Measurements from ENCODE around the gene DIAPH3. TPM values are rescaled to one million over a fixed set of nuclear protein-coding genes. Genes with fewer than 3 reads are reported as not detected.

DIAPH3 gene
- total RNA-seq, 2 donors from 2014 or later = 8.1 to 27.8 TPM

DNA sequence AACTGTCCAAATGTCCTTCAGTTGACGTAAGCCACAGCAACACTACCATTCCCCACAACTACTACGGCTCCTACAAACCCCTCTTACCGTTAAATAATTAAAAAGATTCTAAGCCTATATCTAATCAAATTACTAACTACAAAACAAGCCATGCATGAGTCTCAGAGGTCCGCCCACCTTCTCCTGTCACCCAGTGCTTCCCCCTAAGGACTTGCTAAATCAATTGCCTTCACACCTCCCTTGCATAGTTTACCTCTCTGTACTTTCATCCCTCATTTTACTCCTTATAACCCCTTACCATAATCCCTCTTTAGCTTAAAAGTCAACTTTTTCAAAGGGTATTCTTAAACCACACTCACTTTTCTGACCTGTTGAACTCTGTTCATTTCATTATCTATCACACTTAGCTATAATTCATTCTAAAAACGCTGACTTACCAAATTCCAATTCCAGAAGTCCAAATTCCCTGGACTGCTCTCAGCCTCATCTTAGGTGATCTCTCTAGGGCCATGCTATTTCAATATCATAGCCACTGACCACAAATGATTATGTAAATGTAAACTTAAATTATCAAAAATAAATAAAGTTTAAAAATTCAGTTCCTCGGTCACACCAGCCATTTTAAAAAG lies 187.8 kb downstream of the DIAPH3 start:
- no peak overlapping the region for H3K27ac Mint-ChIP-seq
- no peak for ATAC-seq
- no peaks in the 10 kb centered on the region for H3K27me3 Mint-ChIP-seq

DNA sequence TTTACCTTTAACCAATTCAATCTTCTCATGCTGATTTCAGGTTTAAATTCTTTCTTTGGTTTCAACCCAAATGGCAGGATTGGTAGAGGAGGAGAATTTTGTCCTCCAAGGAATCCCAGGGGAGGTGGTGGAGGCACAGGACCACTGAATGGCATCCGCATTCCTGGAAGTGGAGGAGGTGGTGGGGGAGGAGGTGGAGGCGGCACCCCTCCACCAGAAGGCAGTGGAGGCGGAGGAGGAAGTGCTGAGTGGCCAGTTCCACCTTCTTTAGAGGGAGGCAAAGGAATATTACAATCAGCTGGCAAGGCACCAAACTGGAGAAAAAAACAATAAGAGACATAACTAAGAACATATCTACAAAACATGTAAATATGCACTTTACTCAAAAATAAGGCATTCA lies 192.9 kb downstream of the DIAPH3 start:
- DNase-seq (ENCODE audit: low spot score) (no peak), ATAC-seq (no peak)
- Mint-ChIP-seq H3K27me3 (no peaks in the 10 kb centered on the region), H3K27ac (no peak overlapping the region), H3K36me3 (no peaks in the 10 kb centered on the region), H3K9me3 (no peaks in the 10 kb centered on the region), H3K4me1 (ENCODE audit: low read depth in 2 of 2) (no peaks in the 10 kb centered on the region), H3K4me3 (no peak overlapping the region)

More for the DNA sequence above, 187.8 kb downstream of the DIAPH3 start:
- Mint-ChIP-seq H3K36me3 (no peaks in the 10 kb centered on the region), H3K9me3 (no peaks in the 10 kb centered on the region), H3K4me3 (no peak overlapping the region), H3K4me1 (ENCODE audit: low read depth in 2 of 2) (peaks cover 0 to 3% of the 10 kb centered on the region in 2 donors)
- DNase-seq (ENCODE audit: low spot score) = no peak

DNA sequence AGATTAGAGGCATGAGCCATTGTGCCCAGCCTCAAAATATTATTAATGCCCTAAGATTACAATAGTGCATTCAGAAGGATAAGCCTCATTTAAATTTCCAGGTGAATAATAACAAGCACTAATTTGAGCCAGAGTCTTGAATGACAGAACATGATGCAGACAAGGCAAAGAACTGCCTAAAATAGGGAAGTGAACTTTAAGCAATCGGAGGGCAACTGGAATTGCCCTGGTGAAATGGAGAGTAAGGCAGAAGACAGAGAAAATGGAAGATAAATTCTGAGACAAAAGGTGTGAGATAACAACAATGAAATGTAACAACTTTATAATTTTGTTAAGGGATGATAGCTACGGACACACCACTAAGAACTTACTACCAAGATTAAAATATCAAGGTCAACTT lies 199.9 kb downstream of the DIAPH3 start:
- ATAC-seq = no peak
- no peaks in the 10 kb centered on the region for H3K27me3 Mint-ChIP-seq
- H3K4me1 Mint-ChIP-seq (ENCODE audit: low read depth in 2 of 2) = no peaks in the 10 kb centered on the region
- H3K36me3 Mint-ChIP-seq = no peaks in the 10 kb centered on the region
- DNase-seq (ENCODE audit: low spot score) = no peak
- no peak overlapping the region for H3K27ac Mint-ChIP-seq
- H3K4me3 Mint-ChIP-seq = no peak overlapping the region
- no peaks in the 10 kb centered on the region for H3K9me3 Mint-ChIP-seq

DNA sequence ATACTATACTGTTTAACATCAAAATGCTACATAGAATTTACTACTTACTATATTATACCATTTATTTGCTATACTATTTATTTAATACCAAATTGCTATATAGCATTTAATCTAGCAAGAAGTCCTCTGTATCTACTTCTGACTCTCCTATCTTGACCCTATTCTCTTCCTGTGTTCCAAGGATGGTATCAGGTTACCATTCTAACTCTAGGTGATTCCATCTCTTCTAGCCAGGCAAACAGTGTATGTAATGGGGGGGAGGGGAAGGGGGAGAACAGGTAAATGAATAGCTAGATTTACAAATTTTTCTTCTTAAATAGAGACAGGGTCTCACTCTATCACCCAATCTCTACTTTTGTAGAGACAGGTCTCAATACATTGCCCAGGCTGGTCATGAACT lies 200.3 kb downstream of the DIAPH3 start:
- no peaks in the 10 kb centered on the region for H3K27me3 Mint-ChIP-seq
- H3K36me3 Mint-ChIP-seq = no peaks in the 10 kb centered on the region
- H3K27ac Mint-ChIP-seq = no peak overlapping the region
- H3K4me1 Mint-ChIP-seq (ENCODE audit: low read depth in 2 of 2) = no peaks in the 10 kb centered on the region
- no peak overlapping the region for H3K4me3 Mint-ChIP-seq
- ATAC-seq = no peak
- H3K9me3 Mint-ChIP-seq = no peaks in the 10 kb centered on the region
- DNase-seq (ENCODE audit: low spot score) = no peak

DNA sequence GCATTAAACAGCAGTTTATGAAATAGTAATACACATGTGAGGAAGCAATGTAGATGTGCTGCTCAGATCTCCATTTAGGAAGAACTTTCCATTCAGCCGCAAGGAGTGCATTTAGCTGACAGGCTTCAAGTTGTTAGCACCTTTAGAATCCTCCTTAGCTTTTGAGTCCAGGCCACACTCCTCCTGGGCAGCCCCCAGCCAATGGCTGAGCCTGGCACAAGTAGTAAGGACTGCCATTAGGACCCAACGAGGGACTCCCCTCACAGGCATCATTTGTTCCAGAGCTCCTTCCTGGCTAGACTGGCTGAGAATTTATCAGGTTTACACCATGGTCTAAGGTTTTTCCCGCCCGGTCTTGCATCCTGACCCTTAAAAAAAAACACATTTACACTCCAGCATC lies 201.4 kb downstream of the DIAPH3 start:
- DNase-seq (ENCODE audit: low spot score) (no peak), ATAC-seq (no peak)
- no peaks in the 10 kb centered on the region for H3K36me3 Mint-ChIP-seq
- H3K27ac Mint-ChIP-seq = no peak overlapping the region
- H3K4me1 Mint-ChIP-seq (ENCODE audit: low read depth in 2 of 2) = no peaks in the 10 kb centered on the region
- H3K4me3 Mint-ChIP-seq = no peak overlapping the region
- no peaks in the 10 kb centered on the region for H3K9me3 Mint-ChIP-seq
- H3K27me3 Mint-ChIP-seq = no peaks in the 10 kb centered on the region

DNA sequence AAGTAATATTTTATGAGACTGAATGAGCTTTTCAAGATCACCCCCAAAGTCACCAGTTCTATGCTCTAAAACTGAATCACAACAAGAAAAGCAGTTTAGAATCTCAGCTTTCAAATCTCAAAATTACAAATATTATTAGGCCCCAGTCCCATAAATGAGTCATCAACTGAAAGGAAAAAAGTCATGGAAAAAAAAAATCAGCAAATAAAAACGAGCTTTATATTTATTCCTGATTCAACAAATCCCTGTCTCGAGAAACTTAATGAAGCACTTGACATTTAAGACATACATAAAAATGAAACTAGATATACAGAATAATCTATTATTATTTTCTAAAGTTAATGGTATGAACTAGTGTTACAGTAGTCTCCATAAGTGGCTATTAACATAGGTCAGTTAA lies 203.0 kb downstream of the DIAPH3 start:
- Mint-ChIP-seq H3K27ac (no peak overlapping the region), H3K4me3 (no peak overlapping the region), H3K27me3 (no peaks in the 10 kb centered on the region), H3K4me1 (ENCODE audit: low read depth in 2 of 2) (no peaks in the 10 kb centered on the region), H3K36me3 (peaks cover 4% of the 10 kb centered on the region), H3K9me3 (peaks cover 3% of the 10 kb centered on the region)
- no peak for ATAC-seq
- no peak for DNase-seq (ENCODE audit: low spot score)

DNA sequence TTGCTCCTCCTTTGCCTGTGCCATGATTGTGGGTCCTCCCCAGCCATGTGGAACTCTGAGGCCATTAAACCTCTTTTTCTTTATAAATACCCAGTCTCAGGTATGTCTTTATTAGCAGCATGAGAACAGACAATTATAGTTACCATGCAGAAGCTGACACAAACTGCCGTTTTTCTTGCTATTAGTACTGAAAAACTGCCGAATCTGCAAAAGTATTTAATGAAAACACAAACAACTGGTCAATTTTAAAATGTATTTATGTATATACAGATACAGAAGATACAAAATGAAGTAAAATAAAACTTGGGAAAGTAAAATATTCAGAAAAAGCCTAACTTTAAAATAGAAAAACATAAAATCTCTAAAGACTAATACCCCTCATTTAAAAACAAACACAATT lies 206.3 kb downstream of the DIAPH3 start:
- no peak for ATAC-seq
- H3K4me3 Mint-ChIP-seq = no peak overlapping the region
- peaks cover 15% of the 10 kb centered on the region for H3K9me3 Mint-ChIP-seq
- peaks cover 9% of the 10 kb centered on the region for H3K36me3 Mint-ChIP-seq
- H3K4me1 Mint-ChIP-seq (ENCODE audit: low read depth in 2 of 2) = no peaks in the 10 kb centered on the region
- H3K27me3 Mint-ChIP-seq = no peaks in the 10 kb centered on the region
- no peak overlapping the region for H3K27ac Mint-ChIP-seq
- no peak for DNase-seq (ENCODE audit: low spot score)

DNA sequence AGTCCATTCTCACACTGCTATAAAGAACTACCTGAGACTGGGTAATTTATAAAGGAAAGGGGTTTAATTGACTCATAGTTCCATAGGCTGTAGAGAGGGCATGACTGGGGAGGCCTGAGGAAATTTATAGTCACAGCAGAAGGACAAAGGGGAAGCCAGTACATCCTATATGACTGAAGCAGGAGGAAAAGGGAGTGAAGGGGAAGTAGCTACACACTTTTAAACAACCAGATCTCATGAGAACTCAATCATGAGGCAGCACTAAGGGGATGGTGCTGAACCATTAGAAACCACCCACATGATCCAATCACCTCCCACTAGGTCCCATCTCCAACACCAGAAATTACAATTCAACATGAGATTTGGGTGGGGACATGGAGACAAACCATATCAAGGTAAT lies 209.1 kb downstream of the DIAPH3 start:
- peaks cover 15% of the 10 kb centered on the region for H3K9me3 Mint-ChIP-seq
- no peaks in the 10 kb centered on the region for H3K27me3 Mint-ChIP-seq
- peaks cover 9% of the 10 kb centered on the region for H3K36me3 Mint-ChIP-seq
- H3K27ac Mint-ChIP-seq = no peak overlapping the region
- no peak overlapping the region for H3K4me3 Mint-ChIP-seq
- DNase-seq (ENCODE audit: low spot score) (no peak), ATAC-seq (no peak)
- H3K4me1 Mint-ChIP-seq (ENCODE audit: low read depth in 2 of 2) = no peaks in the 10 kb centered on the region

DNA sequence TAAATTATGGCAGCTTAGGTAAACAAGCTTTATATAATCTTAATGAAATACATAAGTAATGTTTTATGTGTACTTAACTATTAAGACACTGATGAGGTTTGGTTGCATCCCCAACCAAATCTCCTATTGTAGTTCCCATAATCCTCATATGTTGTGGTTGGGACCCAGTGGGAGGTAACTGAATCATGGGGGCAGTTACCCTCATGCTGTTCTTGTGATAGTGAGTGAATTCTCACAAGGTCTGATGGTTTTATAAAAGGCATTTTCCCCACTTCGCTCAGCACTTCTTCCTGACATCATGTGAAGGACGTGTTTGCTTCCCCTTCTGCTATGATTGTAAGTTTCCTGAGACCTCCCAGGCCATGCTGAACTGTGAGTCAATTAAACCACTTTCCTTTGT lies 212.7 kb downstream of the DIAPH3 start:
- no peak for ATAC-seq
- Mint-ChIP-seq H3K27me3 (no peaks in the 10 kb centered on the region), H3K27ac (no peak overlapping the region), H3K9me3 (peaks cover 15% of the 10 kb centered on the region), H3K36me3 (peaks cover 8% of the 10 kb centered on the region), H3K4me1 (ENCODE audit: low read depth in 2 of 2) (no peaks in the 10 kb centered on the region), H3K4me3 (no peak overlapping the region)
- no peak for DNase-seq (ENCODE audit: low spot score)

DNA sequence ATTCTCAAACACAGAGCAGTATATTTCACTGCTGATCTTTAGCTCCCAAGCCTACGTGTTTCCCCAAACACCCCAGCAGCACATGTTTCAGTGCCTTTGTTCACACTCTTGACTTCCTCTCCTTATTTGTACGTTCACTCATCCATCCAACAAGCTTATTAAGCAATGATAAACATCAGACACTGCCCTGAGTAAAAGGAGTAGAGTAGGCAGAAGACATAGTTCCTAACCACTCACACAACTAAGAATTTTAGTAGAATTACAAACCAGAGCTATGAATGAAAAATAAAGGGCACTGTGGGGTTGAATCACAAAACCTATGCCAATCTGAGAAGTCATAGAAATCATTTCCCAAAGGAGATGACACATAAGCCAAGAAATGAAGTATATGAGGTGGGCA lies 213.5 kb downstream of the DIAPH3 start:
- H3K36me3 Mint-ChIP-seq = peaks cover 2% of the 10 kb centered on the region
- H3K27ac Mint-ChIP-seq = no peak overlapping the region

DNA sequence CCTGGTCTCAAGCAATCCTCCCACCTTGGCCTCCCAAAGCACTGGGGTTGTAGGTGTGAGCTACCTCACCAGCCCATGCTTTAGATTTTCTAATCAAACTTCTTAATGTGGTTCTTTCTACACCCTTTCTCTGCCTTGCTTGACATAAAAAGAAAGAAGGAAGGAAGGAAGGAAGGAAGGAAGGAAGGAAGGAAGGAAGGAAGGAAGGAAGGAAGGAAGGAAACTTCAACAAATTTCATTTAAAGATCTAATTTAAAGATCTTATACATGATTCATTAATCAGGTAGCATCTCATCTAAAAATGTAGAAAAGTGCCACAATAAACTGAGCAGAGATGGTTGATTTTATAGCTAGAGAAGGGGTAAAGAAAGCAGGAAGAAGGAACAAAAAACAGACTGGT lies 215.0 kb downstream of the DIAPH3 start:
- DNase-seq (ENCODE audit: low spot score) = no peak
- Mint-ChIP-seq H3K36me3 (peaks cover 4% of the 10 kb centered on the region), H3K27ac (no peak overlapping the region), H3K9me3 (peaks cover 13% of the 10 kb centered on the region), H3K4me3 (no peak overlapping the region), H3K27me3 (no peaks in the 10 kb centered on the region), H3K4me1 (ENCODE audit: low read depth in 2 of 2) (no peaks in the 10 kb centered on the region)
- no peak for ATAC-seq

More for the DNA sequence above, 213.5 kb downstream of the DIAPH3 start:
- H3K9me3 Mint-ChIP-seq = peaks cover 8% of the 10 kb centered on the region
- H3K4me3 Mint-ChIP-seq = no peak overlapping the region
- H3K27me3 Mint-ChIP-seq = no peaks in the 10 kb centered on the region
- no peak for DNase-seq (ENCODE audit: low spot score)
- no peaks in the 10 kb centered on the region for H3K4me1 Mint-ChIP-seq (ENCODE audit: low read depth in 2 of 2)
- ATAC-seq = no peak

DNA sequence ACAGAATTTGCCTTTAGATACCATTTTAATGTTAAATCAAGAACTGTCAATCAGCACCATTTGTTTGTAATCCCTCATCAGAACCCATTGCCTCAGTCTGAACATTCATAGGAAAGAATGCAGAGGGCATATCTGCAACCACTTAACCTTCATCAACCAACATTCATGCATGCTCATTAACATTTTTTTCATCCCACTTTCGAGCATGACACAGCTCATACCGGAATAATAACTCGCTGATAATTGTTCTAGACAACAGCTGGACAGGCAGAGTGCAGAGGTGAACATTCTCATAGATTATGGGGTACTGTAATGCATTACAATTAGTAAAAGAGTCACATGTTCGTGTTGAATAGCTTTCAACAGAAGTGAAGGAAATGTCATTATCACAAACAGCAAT lies 216.8 kb downstream of the DIAPH3 start:
- Mint-ChIP-seq H3K27ac (no peak overlapping the region), H3K9me3 (peaks cover 5% of the 10 kb centered on the region), H3K27me3 (no peaks in the 10 kb centered on the region), H3K4me1 (ENCODE audit: low read depth in 2 of 2) (no peaks in the 10 kb centered on the region), H3K36me3 (peaks cover 4% of the 10 kb centered on the region), H3K4me3 (no peak overlapping the region)
- ATAC-seq = no peak
- DNase-seq (ENCODE audit: low spot score) = no peak

DNA sequence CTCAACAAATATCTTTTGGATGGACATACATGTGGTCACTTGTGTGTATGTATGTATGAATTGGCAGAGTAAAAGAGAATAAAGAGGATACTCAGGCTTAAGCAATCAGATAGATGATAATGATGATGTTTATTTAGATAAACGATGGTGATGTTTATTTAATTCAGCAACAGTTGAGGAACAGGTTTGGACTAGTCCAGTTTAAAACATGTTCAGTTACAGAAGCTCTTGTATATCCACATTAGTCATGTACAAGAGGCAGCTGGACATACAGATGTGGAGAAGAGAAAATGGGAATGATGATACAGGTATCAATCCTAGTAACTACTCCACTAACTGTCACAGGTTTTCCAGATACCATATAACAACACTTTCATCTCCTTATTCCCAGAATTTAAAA lies 232.1 kb downstream of the DIAPH3 start:
- Mint-ChIP-seq H3K36me3 (peaks cover 14% of the 10 kb centered on the region), H3K4me1 (ENCODE audit: low read depth in 2 of 2) (no peaks in the 10 kb centered on the region), H3K27ac (no peak overlapping the region), H3K4me3 (no peak overlapping the region), H3K27me3 (no peaks in the 10 kb centered on the region), H3K9me3 (peaks cover 9% of the 10 kb centered on the region)
- DNase-seq (ENCODE audit: low spot score) (no peak), ATAC-seq (no peak)

DNA sequence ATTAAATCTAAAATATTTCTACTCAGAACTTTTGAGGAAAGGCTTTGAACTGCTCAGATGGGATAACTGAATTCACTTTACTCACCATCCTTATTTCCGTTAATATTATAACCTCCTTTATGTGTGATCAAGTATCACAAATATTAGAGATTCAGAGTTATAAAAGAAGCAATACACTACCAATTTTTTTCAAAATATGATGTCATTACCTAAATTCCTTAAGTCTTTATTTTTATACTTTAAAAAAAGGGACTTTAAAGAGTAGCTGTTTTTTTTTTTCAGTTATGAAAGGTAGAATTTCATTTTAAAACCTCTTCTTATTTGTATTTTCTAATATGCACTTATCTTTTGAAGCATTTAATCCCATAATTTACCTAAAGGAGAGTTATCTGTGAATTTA lies 239.5 kb downstream of the DIAPH3 start:
- no peak for ATAC-seq
- H3K9me3 Mint-ChIP-seq = peaks cover 9% of the 10 kb centered on the region
- H3K27ac Mint-ChIP-seq = no peak overlapping the region
- H3K4me3 Mint-ChIP-seq = no peak overlapping the region
- H3K36me3 Mint-ChIP-seq = peaks cover 14% of the 10 kb centered on the region
- no peaks in the 10 kb centered on the region for H3K27me3 Mint-ChIP-seq
- H3K4me1 Mint-ChIP-seq (ENCODE audit: low read depth in 2 of 2) = no peaks in the 10 kb centered on the region
- DNase-seq (ENCODE audit: low spot score) = no peak

DNA sequence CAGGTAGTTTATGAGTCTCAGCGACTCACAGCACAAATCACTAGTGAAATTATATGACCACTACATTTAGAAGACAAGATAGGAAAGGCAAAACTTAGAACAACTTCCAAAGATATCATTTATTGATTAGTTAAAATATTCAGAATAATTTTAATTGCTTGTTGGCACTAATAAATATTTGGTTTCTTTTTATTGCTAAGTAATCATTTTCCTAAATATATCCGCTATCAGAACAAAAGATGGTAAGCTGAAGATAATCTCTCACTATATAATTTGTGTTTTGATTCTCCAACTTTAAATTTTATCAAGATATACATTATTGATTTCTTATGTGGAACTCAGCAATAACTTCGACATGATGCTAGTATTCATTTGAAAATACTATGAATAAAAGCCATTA lies 248.5 kb downstream of the DIAPH3 start:
- Mint-ChIP-seq H3K36me3 (no peaks in the 10 kb centered on the region), H3K4me3 (no peak overlapping the region), H3K27ac (no peak overlapping the region), H3K9me3 (no peaks in the 10 kb centered on the region), H3K27me3 (no peaks in the 10 kb centered on the region), H3K4me1 (ENCODE audit: low read depth in 2 of 2) (no peaks in the 10 kb centered on the region)
- ATAC-seq (no peak), DNase-seq (ENCODE audit: low spot score) (no peak)
